HG02981 (cell line): Measurements from ENCODE around the gene TGM6.

ENCODE experiments used
- ATAC-seq: cut with Tn5 transposase; IDR thresholded peaks from one replicate; pipeline ENCODE4 v1.9.1; 2021; ENCODE audit warnings: mild to moderate bottlenecking, moderate library complexity; ENCODE audit not compliant: unreplicated experiment

The TGM6 gene

GRCh38 chr20:2480381-2480780, 99.7 kb downstream of the TGM6 start:
- ATAC-seq, result no peak
